Smooth muscle cell (in vitro differentiated cells): Measurements from ENCODE around the gene HCN2. TPM values are rescaled to one million over a fixed set of nuclear protein-coding genes. Genes with fewer than 3 reads are reported as not detected.

Experiments
- DNase-seq: peaks from one replicate; lab custom pipeline; 2025; ENCODE audit not compliant: unreplicated experiment; lab: John Stamatoyannopoulos, UW
- H2AFZ ChIP-seq: fragments of 200-600 bp; sonication (generic); 2 replicates; pipeline ENCODE4 v1.6.0; 2016; ENCODE audit warnings: antibody characterized with exemption, low read depth, mild to moderate bottlenecking
- H3F3A ChIP-seq: fragments of 200-600 bp; sonication (generic); 2 replicates; pipeline ENCODE4 v1.6.0; 2017; ENCODE audit warnings: antibody characterized with exemption, low read depth
- H3K27ac ChIP-seq: fragments of 200-600 bp; sonication (generic); 2 replicates; pipeline ENCODE4 v1.5.1; 2016; ENCODE audit warnings: low read depth, mild to moderate bottlenecking
- H3K27me3 ChIP-seq: fragments of 200-600 bp; sonication (generic); 2 replicates; pipeline ENCODE4 v1.6.1; 2016; ENCODE audit warnings: low read depth, mild to moderate bottlenecking
- H3K36me3 ChIP-seq: fragments of 200-600 bp; sonication (generic); 2 replicates; pipeline ENCODE4 v1.5.1; 2016; ENCODE audit warnings: low read depth
- H3K4me1 ChIP-seq: fragments of 200-600 bp; sonication (generic); 2 replicates; pipeline ENCODE4 v1.5.1; 2016; ENCODE audit warnings: low read depth
- H3K4me2 ChIP-seq: fragments of 200-600 bp; sonication (generic); 2 replicates; pipeline ENCODE4 v1.6.0; 2016; ENCODE audit warnings: mild to moderate bottlenecking
- H3K4me3 ChIP-seq: fragments of 200-600 bp; sonication (generic); 2 replicates; pipeline ENCODE4 v1.5.1; 2016; ENCODE audit warnings: mild to moderate bottlenecking
- H3K79me2 ChIP-seq: fragments of 200-600 bp; sonication (generic); 2 replicates; pipeline ENCODE4 v1.6.0; 2016; ENCODE audit warnings: low read depth, mild to moderate bottlenecking
- H3K9ac ChIP-seq: fragments of 200-600 bp; sonication (generic); 2 replicates; pipeline ENCODE4 v1.6.0; 2016; ENCODE audit warnings: low read depth
- H3K9me3 ChIP-seq: fragments of 200-600 bp; sonication (generic); replicated peaks from 2 replicates; pipeline ENCODE4 v1.5.1; 2016; ENCODE audit warnings: low read depth
- H4K20me1 ChIP-seq: fragments of 200-600 bp; sonication (generic); 2 replicates; pipeline ENCODE4 v1.6.0; 2016; ENCODE audit warnings: low read depth
- CTCF ChIP-seq: fragments of 200-600 bp; sonication (generic); IDR thresholded peaks from 2 replicates; pipeline ENCODE4 v1.5.1; 2017; ENCODE audit warnings: borderline replicate concordance, mild to moderate bottlenecking, antibody characterized with exemption; ENCODE audit not compliant: insufficient read depth, poor library complexity, severe bottlenecking
- WGBS: methylation state at CpG from one replicate; pipeline ENCODE4 v1.1.7; 2016; ENCODE audit warnings: low lambda C conversion rate; 5-methylcytosine and 5-hydroxymethylcytosine counted together
- polyA plus RNA-seq: library from polyadenylated mRNA; unstranded; fragments of >200 nt; fragmentation: Nextera tagmentation; extraction: Ambion mirVana; gene quantifications from 2 replicates; pipeline ENCODE4 v1.2.1, GENCODE V29; 2016
- total RNA-seq: library from RNA; depleted of rRNA; stranded (reverse); fragments of >200 nt; gene quantifications from 2 replicates; pipeline ENCODE4 v1.2.3, GENCODE V29; 2014

Gene HCN2
- total and polyA plus RNA-seq, 2 experiments from 2014 or later, result 0.49 to 0.81 TPM

- Histone ChIP-seq H3K79me2 (peaks cover 9% of the 10 kb centered on the region), H3K9me3 (no peaks in the 10 kb centered on the region), H3K27me3 (no peaks in the 10 kb centered on the region), H3K36me3 (no peaks in the 10 kb centered on the region), H2AFZ (no peak overlapping the region), H4K20me1 (peaks cover 9% of the 10 kb centered on the region), H3K9ac (no peak overlapping the region), H3F3A (no peaks in the 10 kb centered on the region), H3K4me2 (no peak overlapping the region), H3K4me1 (peaks cover 7% of the 10 kb centered on the region), H3K4me3 (no peak overlapping the region), H3K27ac (no peak overlapping the region)
- no peak for DNase-seq
- WGBS, result 95% methylated on average over 28 of the region's 30 CpGs
- TF ChIP-seq CTCF, result no peak
These were observed 40.5 kb downstream of the HCN2 start for GRCh38 chr19:629961-630714.

DNA sequence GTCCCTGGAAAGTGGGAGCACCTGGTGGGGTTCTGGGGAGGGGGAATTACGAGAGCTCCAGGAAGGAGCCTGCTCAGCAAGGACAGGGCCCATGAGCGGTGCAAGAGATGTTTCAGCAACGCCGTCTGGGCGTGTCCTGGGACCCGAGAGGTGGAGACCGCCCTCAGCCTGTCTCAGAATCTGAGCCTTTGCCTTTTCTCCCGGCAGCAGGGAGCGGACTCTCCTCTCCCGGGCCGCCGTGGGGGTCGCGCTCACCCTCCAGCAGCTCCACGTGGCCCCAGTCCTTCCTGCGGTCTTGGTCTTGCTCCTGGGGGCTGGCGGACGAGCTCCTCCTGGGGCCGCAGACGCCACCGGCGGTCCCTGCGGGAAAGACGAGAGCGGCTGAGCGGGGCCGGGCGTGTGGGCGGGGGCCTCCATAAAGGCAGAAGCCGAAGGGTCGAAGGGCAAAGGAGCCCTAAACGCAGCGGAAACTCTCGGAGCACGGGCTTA, 42.9 kb downstream of the HCN2 start:
- Histone ChIP-seq H2AFZ (peak overlapping the region; percentile 82), H3K4me1 (peaks cover 7% of the 10 kb centered on the region), H3K79me2 (peaks cover 9% of the 10 kb centered on the region), H3K27ac (peak overlapping the region; percentile 64), H3K27me3 (no peaks in the 10 kb centered on the region), H4K20me1 (no peaks in the 10 kb centered on the region), H3K9ac (peak overlapping the region; percentile 68), H3K4me2 (peak overlapping the region; percentile 97), H3K36me3 (no peaks in the 10 kb centered on the region), H3F3A (no peaks in the 10 kb centered on the region), H3K9me3 (no peaks in the 10 kb centered on the region), H3K4me3 (peak overlapping the region; percentile 88)
- peak; percentile 65 for DNase-seq
- WGBS, result 1% methylated on average over 30 of the region's 35 CpGs
- no peak for TF ChIP-seq CTCF

GRCh38 chr19:633068-633785, 43.5 kb downstream of the HCN2 start, which contains the start of gene POLRMT:
Gene POLRMT, minus strand, starts transcription at chr19:633537. Its CDS starts 25 bp downstream, at chr19:633512.
- peak within 1 kb of the TSS; percentile 88 for H3K4me3 ChIP-seq
- H3K4me1 ChIP-seq, result peaks cover 7% of the 10 kb centered on the region
- H3K27me3 ChIP-seq, result no peaks in the 10 kb centered on the region
- H3F3A ChIP-seq, result no peaks in the 10 kb centered on the region
- WGBS, result 1% methylated on average over 65 of the region's 67 CpGs
- peak; percentile 91 for DNase-seq
- peak within 1 kb of the TSS; percentile 79 for H3K27ac ChIP-seq
- no peaks in the 10 kb centered on the region for H4K20me1 ChIP-seq
- H3K36me3 ChIP-seq, result no peaks in the 10 kb centered on the region
- H3K4me2 ChIP-seq, result peak within 1 kb of the TSS; percentile 98
- peak within 1 kb of the TSS; percentile 83 for H3K9ac ChIP-seq
- no peak for TF ChIP-seq CTCF
- H2AFZ ChIP-seq, result peak within 1 kb of the TSS; percentile 99
- H3K9me3 ChIP-seq, result no peaks in the 10 kb centered on the region
- peaks cover 9% of the 10 kb centered on the region for H3K79me2 ChIP-seq
